Measurements from ENCODE around the gene WDR26.

DNA sequence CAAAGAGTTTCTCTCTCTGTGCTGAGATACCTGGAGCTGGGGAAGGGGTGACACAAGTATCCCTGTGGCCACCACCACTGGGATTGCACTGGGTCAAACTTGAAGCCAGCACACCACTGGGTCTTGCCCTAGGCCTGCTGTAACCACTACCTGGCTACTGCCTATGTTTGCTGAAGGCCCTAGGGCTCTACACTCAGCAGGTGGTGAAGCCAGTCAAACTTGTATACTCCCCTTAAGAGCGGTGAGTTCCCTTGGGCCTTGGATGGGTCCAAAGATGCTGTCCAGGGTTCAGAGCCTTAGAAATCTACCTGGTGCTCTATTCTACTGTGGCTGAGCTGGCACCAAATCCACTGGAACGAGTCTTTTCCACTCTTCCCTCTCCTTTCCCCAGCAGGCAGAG lies 47.0 kb upstream of the WDR26 start:
- TF ChIP-seq, protein P1, sequence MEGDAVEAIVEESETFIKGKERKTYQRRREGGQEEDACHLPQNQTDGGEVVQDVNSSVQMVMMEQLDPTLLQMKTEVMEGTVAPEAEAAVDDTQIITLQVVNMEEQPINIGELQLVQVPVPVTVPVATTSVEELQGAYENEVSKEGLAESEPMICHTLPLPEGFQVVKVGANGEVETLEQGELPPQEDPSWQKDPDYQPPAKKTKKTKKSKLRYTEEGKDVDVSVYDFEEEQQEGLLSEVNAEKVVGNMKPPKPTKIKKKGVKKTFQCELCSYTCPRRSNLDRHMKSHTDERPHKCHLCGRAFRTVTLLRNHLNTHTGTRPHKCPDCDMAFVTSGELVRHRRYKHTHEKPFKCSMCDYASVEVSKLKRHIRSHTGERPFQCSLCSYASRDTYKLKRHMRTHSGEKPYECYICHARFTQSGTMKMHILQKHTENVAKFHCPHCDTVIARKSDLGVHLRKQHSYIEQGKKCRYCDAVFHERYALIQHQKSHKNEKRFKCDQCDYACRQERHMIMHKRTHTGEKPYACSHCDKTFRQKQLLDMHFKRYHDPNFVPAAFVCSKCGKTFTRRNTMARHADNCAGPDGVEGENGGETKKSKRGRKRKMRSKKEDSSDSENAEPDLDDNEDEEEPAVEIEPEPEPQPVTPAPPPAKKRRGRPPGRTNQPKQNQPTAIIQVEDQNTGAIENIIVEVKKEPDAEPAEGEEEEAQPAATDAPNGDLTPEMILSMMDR (conservative IDR thresholded peaks at IDR 0.05) = no peak
- TF ChIP-seq ZFX (IDR thresholded peaks at IDR 0.05) = no peak
